Measurements from ENCODE around the gene ERGIC1. TPM values are rescaled to one million over a fixed set of nuclear protein-coding genes. Genes with fewer than 3 reads are reported as not detected.

The ERGIC1 gene
- total RNA-seq, 2 experiments from 2014 or later = 33.4 to 36.2 TPM

DNA sequence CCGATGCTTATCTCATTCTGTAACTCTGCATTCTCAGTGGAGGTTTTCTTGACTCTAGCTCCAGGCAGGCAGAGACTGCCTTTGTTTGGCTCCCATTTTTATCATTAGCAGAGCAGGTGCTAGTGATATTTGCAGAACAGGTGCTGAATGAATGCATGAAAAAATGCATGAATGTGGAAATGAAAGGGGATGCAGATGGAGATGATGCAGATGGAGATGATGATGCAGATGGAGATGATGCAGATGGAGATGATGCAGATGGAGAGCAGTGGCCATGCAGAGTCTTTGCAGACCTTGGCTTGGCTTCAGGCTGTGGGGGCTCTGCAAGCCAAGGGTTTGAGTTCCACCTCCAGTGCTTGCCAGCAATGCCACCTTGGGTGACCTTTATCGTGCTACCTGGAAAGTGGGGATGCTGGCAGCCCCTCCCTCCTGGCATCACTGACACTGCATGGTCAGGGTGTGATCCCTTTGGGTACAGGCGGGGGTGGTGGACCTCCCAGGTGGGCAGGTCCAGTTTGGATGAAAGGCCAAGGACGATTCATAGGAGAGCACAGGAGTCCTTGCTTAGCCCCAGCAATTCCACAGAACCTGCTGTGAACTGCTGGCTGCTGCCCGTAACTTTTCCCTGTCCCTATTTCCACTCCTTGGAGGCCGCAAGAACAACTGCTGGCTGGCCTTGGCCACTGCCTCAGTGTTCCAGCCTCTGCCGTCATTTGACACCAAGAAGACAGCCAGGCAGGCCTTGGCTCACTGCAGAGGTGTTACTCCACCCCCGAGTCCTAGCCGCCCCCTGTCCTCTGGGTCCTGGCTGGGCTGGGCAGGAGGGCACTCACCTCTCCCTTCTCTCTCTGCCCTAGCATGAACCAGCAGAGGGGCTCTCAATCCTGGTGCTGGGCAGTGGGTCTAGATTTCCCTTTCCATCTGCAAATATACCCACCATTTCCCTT lies 33.0 kb downstream of the ERGIC1 start:
- no peak for DNase-seq
- Mint-ChIP-seq H3K27me3 (ENCODE audit: low read depth) (no peaks in the 10 kb centered on the region), H3K9me3 (no peaks in the 10 kb centered on the region), H3K4me1 (ENCODE audit: low read depth) (peaks cover 21% of the 10 kb centered on the region), H3K27ac (no peak overlapping the region), H3K36me3 (ENCODE audit: low read depth) (no peaks in the 10 kb centered on the region), H3K4me3 (no peak overlapping the region)
- intact Hi-C loops (cut with micrococcal nuclease) = no loop called here
- CTCF ChIA-PET = interaction anchor here (0.7 kb wide), 1 partner anchor 90 kb away, joined by 3 read pairs; no protein-coding TSS in a partner anchor

DNA sequence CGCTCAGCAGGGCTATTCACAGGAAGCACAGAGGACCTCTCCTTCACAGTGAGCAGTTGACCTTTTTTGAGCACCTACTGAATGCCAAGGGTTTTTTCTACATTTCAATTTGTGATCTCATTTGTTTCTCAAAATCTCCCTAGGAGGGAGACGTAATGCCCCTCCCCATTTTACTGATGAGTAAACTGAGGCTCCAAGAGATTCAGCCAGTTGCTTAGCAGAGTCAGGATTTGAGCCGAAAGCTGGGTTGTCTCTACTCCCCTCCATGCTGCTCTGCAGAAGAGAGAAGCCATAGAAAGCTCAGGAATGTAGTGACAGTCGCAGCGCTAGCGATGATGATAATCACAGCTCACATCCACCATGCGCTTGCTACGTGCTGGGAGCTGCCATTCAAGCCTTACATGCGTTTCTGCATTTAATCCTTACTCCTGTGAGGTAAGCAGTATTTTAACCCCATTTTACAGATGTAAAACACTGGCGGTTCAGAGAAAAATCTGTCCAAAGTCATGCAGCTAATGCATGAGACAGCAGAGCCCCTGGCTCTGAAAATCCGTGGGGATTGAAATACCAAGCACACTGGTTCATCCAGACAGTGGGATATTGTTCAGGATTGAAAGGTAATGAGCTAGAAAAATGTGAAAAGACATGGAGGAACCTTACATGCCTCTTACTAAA lies 33.8 kb downstream of the ERGIC1 start:
- H3K27me3 Mint-ChIP-seq (ENCODE audit: low read depth) = no peaks in the 10 kb centered on the region
- H3K4me3 Mint-ChIP-seq = no peak overlapping the region
- peaks cover 21% of the 10 kb centered on the region for H3K4me1 Mint-ChIP-seq (ENCODE audit: low read depth)
- H3K9me3 Mint-ChIP-seq = no peaks in the 10 kb centered on the region
- CTCF ChIA-PET = interaction anchor here (0.7 kb wide), 1 partner anchor 91 kb away, joined by 3 read pairs; no protein-coding TSS in a partner anchor
- DNase-seq = no peak
- no peaks in the 10 kb centered on the region for H3K36me3 Mint-ChIP-seq (ENCODE audit: low read depth)
- H3K27ac Mint-ChIP-seq = no peak overlapping the region
- intact Hi-C loops (cut with micrococcal nuclease) = no loop called here

DNA sequence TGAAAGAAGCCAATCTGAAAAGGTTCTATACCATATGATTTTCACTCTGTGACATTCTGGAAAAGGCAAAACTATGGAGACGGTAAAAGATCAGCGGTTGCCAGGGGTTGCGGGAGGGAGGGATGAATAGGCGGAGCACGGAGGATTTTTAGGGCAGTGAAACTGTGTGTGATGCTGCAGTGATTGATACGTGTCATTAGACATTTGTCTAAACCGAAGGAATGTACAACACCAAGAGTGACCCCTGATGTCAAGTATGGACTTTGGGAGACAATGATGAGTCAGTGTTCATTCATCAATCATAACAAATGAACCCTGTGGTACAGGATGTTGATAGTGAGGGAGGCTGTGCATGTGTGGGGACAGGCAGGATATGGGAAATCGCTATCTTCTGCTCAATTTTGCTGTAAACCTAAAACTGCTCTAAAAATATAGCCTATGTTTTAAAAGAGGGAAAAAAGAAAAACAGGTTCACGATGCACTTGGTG lies 34.4 kb downstream of the ERGIC1 start:
- Mint-ChIP-seq H3K27ac (no peak overlapping the region), H3K36me3 (ENCODE audit: low read depth) (no peaks in the 10 kb centered on the region), H3K9me3 (no peaks in the 10 kb centered on the region), H3K27me3 (ENCODE audit: low read depth) (no peaks in the 10 kb centered on the region), H3K4me1 (ENCODE audit: low read depth) (peaks cover 23% of the 10 kb centered on the region), H3K4me3 (no peak overlapping the region)
- CTCF ChIA-PET = no interaction called here
- intact Hi-C loops (cut with micrococcal nuclease) = no loop called here
- no peak for DNase-seq

DNA sequence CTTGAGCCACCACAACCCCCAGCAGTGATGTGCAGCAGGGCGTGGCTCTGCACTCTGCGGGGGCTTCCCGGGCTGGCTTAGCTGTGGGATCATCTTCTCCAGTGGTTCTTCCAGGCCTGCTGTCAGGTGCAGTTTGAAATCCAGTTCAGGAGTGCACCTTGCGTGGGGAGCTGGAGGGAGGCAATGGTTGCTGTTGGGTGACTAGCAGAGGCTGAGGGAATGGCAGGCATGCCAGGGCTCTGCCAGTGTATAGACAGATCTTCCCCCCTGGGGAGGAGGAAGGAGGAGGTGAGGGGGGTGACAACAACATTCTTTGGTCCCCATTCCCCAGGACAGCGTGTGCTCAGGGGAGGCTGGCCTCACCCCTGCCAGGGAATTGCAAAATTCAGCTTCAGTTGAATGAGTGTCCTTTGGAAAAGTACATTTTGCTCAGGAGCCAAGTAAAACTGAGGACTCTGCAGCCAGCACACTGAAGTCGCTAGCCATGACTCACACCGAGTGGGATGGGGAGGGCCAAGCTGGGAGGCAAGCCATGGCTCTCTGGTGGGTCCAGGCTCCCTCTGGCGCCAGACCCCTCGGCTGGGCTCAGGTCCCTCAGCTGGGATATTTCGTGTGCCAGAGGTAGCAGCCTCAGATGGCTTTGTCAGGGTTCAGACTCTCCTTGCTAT lies 35.0 kb downstream of the ERGIC1 start:
- H3K27me3 Mint-ChIP-seq (ENCODE audit: low read depth) = no peaks in the 10 kb centered on the region
- no peak overlapping the region for H3K4me3 Mint-ChIP-seq
- intact Hi-C loops (cut with micrococcal nuclease) = no loop called here
- peaks cover 23% of the 10 kb centered on the region for H3K4me1 Mint-ChIP-seq (ENCODE audit: low read depth)
- CTCF ChIA-PET = no interaction called here
- H3K36me3 Mint-ChIP-seq (ENCODE audit: low read depth) = no peaks in the 10 kb centered on the region
- H3K27ac Mint-ChIP-seq = no peak overlapping the region
- H3K9me3 Mint-ChIP-seq = no peaks in the 10 kb centered on the region
- DNase-seq = peak; percentile 22

DNA sequence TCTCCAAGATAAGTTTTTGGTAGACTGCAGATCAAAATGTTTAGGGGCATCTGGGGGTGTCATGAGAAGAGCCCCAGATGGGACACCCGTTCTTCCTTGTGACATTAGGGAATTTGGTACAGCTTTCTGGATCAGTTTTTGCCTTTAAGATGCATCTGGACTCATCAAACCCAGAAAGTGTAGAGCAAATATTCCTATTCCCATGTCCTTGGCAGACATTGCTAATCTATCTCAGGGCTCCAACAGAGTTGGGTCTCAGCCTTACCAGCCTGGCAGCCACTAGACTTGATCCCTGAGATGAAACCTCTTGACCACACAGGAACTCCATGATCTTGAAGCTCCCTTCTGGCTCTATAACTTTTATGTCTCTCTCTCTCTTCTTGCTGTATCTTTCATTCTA lies 35.6 kb downstream of the ERGIC1 start:
- Mint-ChIP-seq H3K4me1 (ENCODE audit: low read depth) (peaks cover 23% of the 10 kb centered on the region), H3K27me3 (ENCODE audit: low read depth) (no peaks in the 10 kb centered on the region), H3K4me3 (no peak overlapping the region), H3K36me3 (ENCODE audit: low read depth) (no peaks in the 10 kb centered on the region), H3K9me3 (no peaks in the 10 kb centered on the region), H3K27ac (no peak overlapping the region)
- no peak for DNase-seq
- intact Hi-C loops (cut with micrococcal nuclease) = no loop called here
- CTCF ChIA-PET = no interaction called here

DNA sequence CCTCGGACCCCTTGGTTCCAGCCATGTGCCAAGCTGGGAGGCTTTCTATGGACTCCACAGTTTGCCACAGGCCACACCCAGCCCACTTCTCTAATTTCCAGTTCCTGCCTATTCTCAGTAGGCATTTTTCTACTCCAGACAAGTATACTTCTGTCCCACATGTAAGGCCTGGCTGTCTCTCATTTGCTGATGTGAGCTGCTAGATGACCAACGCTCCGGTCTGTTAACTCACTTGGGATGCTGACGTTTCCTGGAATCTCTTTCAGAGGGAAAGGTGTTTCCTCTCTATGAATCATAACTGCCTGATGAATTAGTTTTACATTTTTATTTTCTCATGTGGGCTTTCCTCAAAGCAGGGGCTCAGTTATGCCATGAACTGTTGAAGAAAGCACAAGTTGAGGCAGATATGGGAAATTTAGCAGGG lies 36.3 kb downstream of the ERGIC1 start:
- H3K9me3 Mint-ChIP-seq = no peaks in the 10 kb centered on the region
- H3K36me3 Mint-ChIP-seq (ENCODE audit: low read depth) = no peaks in the 10 kb centered on the region
- no peaks in the 10 kb centered on the region for H3K27me3 Mint-ChIP-seq (ENCODE audit: low read depth)
- no peak for DNase-seq
- peaks cover 23% of the 10 kb centered on the region for H3K4me1 Mint-ChIP-seq (ENCODE audit: low read depth)
- intact Hi-C loops (cut with micrococcal nuclease) = no loop called here
- H3K27ac Mint-ChIP-seq = no peak overlapping the region
- CTCF ChIA-PET = no interaction called here
- H3K4me3 Mint-ChIP-seq = no peak overlapping the region

DNA sequence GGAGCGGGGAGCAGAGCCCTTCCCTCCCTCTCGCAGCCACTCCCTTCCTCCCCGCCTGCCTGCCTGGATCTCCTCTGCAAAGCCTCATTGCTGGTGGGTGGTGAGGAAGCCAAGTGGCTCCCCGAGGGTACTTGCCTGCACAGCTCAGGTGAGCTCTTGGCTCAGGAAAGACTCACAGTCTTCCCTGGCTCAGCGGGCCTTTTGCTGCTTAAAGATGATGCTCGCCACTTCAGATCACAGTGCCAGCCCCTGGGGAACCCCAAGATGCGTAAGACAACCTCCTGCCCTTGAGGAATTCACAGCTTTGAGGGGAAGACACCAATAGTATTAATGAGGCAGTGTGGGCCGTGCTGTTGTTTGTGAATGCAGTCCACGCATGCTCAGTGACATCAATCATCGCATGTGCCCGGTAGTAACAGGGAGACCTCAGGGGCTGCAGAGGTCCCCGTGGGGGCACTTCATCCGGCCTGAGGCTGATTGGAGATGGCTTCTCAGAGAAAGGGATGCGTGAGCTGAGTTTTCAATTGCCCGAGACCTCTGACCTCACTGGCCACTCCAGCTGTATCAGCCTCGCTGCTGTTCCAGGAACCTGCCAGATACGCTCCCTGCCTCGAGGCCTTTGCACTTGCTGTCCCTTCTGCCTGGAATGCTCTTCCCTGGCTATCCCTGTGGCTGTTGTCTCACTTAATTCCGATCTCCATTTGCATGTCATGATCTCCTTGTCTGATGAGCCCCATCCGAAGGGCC lies 36.8 kb downstream of the ERGIC1 start:
- CTCF ChIA-PET = interaction anchor here (0.6 kb wide), 1 partner anchor 158 kb away, joined by 3 read pairs; no protein-coding TSS in a partner anchor

DNA sequence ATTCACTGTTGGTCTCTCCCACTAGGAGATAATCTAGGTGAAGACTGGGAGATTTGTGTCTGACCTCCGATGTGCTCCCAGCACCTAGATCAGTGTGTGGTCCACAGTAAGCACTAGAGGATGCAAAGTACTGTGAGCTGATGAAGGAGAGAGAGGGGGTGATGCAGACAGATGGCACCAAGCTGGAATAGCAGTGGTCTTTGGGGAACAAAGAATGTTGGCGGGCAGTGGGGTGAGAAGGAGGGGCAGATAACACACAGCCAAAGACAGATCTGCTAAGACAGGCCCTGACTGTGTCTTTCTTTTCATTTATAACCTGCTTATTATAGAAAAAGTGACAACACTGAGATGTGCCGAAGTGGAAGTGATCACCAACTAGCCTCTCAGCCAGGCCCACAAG lies 37.5 kb downstream of the ERGIC1 start:
- CTCF ChIA-PET = interaction anchor here (0.6 kb wide), 1 partner anchor 158 kb away, joined by 3 read pairs; no protein-coding TSS in a partner anchor
- Mint-ChIP-seq H3K36me3 (ENCODE audit: low read depth) (no peaks in the 10 kb centered on the region), H3K4me3 (no peak overlapping the region), H3K27me3 (ENCODE audit: low read depth) (no peaks in the 10 kb centered on the region), H3K9me3 (no peaks in the 10 kb centered on the region), H3K4me1 (ENCODE audit: low read depth) (peaks cover 23% of the 10 kb centered on the region), H3K27ac (no peak overlapping the region)
- DNase-seq = no peak
- intact Hi-C loops (cut with micrococcal nuclease) = no loop called here

More for the DNA sequence above, 36.8 kb downstream of the ERGIC1 start:
- peaks cover 23% of the 10 kb centered on the region for H3K4me1 Mint-ChIP-seq (ENCODE audit: low read depth)
- H3K4me3 Mint-ChIP-seq = no peak overlapping the region
- no peaks in the 10 kb centered on the region for H3K27me3 Mint-ChIP-seq (ENCODE audit: low read depth)
- intact Hi-C loops (cut with micrococcal nuclease) = no loop called here
- no peaks in the 10 kb centered on the region for H3K9me3 Mint-ChIP-seq
- no peaks in the 10 kb centered on the region for H3K36me3 Mint-ChIP-seq (ENCODE audit: low read depth)
- DNase-seq = peak; percentile 12
- H3K27ac Mint-ChIP-seq = no peak overlapping the region

DNA sequence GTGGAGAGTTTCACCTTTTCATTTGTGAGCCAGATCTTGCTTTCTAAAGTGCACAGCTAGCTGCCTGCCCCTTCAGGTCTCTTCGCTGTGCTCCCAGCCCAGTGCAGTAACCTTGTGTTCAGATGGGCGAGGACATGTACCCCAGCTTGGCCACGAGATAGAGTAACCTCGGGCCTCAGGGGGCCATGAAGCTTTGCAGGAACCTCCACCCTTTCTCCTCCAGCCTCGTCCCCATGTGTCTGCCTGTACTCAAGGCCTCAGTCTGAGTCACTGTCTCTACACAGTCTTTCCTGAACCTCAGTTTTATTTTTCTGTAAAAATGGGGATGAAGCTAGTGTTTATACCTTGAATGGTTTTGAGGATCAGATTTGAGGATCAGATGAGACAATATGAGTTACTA lies 37.9 kb downstream of the ERGIC1 start:
- intact Hi-C loops (cut with micrococcal nuclease) = no loop called here
- no peak overlapping the region for H3K27ac Mint-ChIP-seq
- peaks cover 23% of the 10 kb centered on the region for H3K4me1 Mint-ChIP-seq (ENCODE audit: low read depth)
- CTCF ChIA-PET = no interaction called here
- no peaks in the 10 kb centered on the region for H3K27me3 Mint-ChIP-seq (ENCODE audit: low read depth)
- H3K9me3 Mint-ChIP-seq = no peaks in the 10 kb centered on the region
- no peak overlapping the region for H3K4me3 Mint-ChIP-seq
- H3K36me3 Mint-ChIP-seq (ENCODE audit: low read depth) = no peaks in the 10 kb centered on the region
- no peak for DNase-seq

DNA sequence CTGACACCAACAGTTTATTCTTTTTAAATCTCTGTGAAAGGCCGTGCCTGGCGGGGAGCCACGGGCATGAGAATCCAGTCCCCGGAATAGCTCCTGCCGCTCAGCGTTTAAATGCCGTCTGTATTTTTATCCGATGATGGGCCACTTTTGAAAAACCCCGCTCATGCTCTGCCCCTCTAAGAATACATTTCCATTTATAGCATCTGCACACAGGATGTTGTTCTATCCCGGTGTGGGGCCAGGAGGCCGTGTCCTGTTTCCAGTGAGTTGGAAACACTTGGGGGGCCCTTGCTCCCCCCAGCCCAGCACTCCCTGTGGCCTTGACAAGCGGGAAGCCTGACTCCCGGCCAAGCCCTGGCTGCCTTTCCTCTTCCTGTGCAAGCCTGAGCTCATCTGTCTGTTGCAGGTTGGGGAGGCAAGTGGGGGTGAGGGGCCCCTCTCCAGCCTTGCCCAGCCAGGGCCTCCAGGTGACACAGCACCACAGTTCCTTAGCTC lies 39.0 kb downstream of the ERGIC1 start:
- no peak for DNase-seq
- H3K27ac Mint-ChIP-seq = no peak overlapping the region
- CTCF ChIA-PET = interaction anchor here (0.6 kb wide), 1 partner anchor 22 kb away, joined by 3 read pairs; no protein-coding TSS in a partner anchor

DNA sequence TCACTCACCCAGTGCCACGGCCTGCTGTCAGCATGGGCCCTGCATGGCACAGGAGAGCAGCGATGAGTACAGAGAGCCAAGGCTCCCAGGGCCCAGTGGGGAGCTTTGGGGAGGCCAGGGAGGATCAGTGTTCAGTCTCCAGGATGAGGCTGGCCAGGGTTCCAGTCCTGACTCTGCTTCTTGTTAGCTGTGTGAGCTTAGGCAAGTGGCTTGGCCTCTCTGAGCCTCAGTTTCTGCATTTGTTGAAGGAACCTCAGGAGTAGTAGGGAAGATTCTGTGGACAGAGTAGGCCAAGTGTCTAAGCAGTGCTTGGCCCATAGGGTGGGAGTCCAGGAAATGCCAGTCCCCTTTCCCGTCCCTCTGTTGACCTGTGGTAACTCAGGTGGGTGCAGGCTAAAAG lies 39.5 kb downstream of the ERGIC1 start:
- CTCF ChIA-PET = interaction anchor here (0.6 kb wide), 1 partner anchor 23 kb away, joined by 3 read pairs; no protein-coding TSS in a partner anchor
- no peak for DNase-seq

More for the DNA sequence above, 39.0 kb downstream of the ERGIC1 start:
- H3K4me1 Mint-ChIP-seq (ENCODE audit: low read depth) = peaks cover 17% of the 10 kb centered on the region
- no peaks in the 10 kb centered on the region for H3K27me3 Mint-ChIP-seq (ENCODE audit: low read depth)
- intact Hi-C loops (cut with micrococcal nuclease) = no loop called here
- no peak overlapping the region for H3K4me3 Mint-ChIP-seq
- no peaks in the 10 kb centered on the region for H3K36me3 Mint-ChIP-seq (ENCODE audit: low read depth)
- no peaks in the 10 kb centered on the region for H3K9me3 Mint-ChIP-seq

More for the DNA sequence above, 39.5 kb downstream of the ERGIC1 start:
- intact Hi-C loops (cut with micrococcal nuclease) = no loop called here
- Mint-ChIP-seq H3K36me3 (ENCODE audit: low read depth) (no peaks in the 10 kb centered on the region), H3K9me3 (no peaks in the 10 kb centered on the region), H3K27ac (no peak overlapping the region), H3K27me3 (ENCODE audit: low read depth) (no peaks in the 10 kb centered on the region), H3K4me3 (no peak overlapping the region), H3K4me1 (ENCODE audit: low read depth) (peaks cover 12% of the 10 kb centered on the region)
